OCI-LY3 (cell line): Measurements from ENCODE around the gene MAML2.

Source experiments
- EZH2phosphoT487 ChIP-seq: fragments of 200-600 bp; shearing (Covaris generic); IDR thresholded peaks from 2 replicates; pipeline ENCODE4 v1.6.1; 2018; ENCODE audit warnings: antibody characterized with exemption, mixed run types, low read depth
- TF ChIP-seq, protein P1 (sequence below): fragments of 200-600, 300-600 bp; sonication (generic); IDR thresholded peaks from 2 replicates; pipeline ENCODE4 v1.5.1; 2014; ENCODE audit warnings: antibody characterized with exemption, low read length, low read depth

DNA sequence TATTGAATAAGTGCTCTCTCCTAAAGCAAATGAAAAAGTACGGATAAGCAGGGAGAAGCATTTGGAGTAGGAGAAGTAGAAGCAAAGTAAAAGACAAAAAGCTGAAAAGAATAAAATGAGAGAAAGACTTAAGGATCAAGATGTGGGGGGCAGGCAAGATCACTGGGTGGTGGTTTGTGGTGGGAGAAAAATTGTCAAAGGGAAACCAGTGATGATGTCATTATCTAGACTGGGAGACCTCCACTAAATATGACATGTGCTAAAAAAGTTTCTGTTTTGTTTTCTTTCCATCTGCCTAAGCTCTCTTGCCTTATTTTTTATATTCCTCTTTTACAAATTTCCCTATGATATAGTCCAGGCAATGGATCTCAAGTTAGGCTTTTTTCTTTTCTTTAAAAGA lies 14.8 kb upstream of the MAML2 start:
- TF ChIP-seq, protein P1, sequence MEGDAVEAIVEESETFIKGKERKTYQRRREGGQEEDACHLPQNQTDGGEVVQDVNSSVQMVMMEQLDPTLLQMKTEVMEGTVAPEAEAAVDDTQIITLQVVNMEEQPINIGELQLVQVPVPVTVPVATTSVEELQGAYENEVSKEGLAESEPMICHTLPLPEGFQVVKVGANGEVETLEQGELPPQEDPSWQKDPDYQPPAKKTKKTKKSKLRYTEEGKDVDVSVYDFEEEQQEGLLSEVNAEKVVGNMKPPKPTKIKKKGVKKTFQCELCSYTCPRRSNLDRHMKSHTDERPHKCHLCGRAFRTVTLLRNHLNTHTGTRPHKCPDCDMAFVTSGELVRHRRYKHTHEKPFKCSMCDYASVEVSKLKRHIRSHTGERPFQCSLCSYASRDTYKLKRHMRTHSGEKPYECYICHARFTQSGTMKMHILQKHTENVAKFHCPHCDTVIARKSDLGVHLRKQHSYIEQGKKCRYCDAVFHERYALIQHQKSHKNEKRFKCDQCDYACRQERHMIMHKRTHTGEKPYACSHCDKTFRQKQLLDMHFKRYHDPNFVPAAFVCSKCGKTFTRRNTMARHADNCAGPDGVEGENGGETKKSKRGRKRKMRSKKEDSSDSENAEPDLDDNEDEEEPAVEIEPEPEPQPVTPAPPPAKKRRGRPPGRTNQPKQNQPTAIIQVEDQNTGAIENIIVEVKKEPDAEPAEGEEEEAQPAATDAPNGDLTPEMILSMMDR: no peak
- TF ChIP-seq EZH2phosphoT487: no peak
